ENCODE data around the gene NDUFAF8.

GRCh38 chr17:81277946-81278693 lies 39.0 kb downstream of the NDUFAF8 start:
- TF ChIP-seq RCOR1 (IDR thresholded peaks at IDR 0.05; ENCODE audit: low read depth, low read length) (no peak), MAX (IDR thresholded peaks at IDR 0.05) (no peak)
